Measurements from ENCODE around the gene STX16.

DNA sequence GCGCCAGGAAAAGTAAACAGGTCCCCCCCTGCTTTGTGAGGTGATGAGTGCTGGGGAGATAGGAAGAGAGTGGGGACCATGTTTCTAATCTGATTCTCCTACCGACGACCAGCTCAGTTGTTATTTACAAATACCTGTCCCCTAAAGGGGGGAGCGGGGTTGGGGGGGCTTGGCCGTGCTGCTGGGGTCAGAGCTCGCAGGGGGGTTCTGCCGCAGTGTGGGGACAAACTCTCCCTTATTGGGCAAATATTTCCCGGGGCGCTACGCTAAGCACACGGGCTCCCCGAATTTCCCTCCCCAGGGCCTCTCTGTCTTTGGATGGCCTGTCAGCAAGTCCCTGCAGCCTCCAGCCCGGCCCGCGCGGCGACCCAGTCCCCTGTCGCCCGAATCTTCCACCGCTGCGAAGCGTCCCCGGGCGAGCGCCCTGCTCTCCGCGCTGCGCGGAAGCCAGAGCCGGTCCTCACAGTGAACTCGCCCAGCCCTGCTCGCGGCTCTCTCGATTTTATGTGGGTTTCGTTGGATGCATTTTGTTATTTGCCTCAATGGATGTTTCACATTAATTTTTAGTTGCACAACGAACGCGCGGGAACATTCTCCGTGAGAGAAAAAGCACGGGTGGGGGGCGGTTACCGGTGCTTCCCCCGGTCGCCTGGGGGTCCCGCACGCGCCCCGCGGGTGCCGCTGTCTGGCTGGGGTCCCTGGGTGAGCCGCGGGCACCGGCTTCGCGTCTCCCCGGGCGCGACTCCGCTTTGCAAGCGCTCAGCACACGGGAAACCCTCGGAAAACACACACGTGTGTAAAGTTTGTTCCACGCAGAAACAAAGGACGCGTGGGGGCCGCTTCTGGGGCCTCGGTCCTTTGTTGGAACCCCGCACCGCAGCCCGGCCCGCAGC lies 1.5 kb upstream of the STX16 start:
- TF ChIP-seq, protein P1, sequence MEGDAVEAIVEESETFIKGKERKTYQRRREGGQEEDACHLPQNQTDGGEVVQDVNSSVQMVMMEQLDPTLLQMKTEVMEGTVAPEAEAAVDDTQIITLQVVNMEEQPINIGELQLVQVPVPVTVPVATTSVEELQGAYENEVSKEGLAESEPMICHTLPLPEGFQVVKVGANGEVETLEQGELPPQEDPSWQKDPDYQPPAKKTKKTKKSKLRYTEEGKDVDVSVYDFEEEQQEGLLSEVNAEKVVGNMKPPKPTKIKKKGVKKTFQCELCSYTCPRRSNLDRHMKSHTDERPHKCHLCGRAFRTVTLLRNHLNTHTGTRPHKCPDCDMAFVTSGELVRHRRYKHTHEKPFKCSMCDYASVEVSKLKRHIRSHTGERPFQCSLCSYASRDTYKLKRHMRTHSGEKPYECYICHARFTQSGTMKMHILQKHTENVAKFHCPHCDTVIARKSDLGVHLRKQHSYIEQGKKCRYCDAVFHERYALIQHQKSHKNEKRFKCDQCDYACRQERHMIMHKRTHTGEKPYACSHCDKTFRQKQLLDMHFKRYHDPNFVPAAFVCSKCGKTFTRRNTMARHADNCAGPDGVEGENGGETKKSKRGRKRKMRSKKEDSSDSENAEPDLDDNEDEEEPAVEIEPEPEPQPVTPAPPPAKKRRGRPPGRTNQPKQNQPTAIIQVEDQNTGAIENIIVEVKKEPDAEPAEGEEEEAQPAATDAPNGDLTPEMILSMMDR (IDR thresholded peaks at IDR 0.05) = no peak
- no peak for TF ChIP-seq POLR2AphosphoS5 (IDR thresholded peaks at IDR 0.05)
